ENCODE data around the gene TLK1. TPM values are rescaled to one million over a fixed set of nuclear protein-coding genes. Genes with fewer than 3 reads are reported as not detected.

TLK1 gene
- total and polyA plus RNA-seq, 10 of the 15 experiments (the other 5 are each of a cell fraction or from before 2014, with no cell fraction given), result 25.1 to 126 (median 57.3) TPM

GRCh38 chr2:171042253-171042969 lies 118.3 kb downstream of the TLK1 start (continued):
- no peak for TF ChIP-seq CUX1 (IDR thresholded peaks at IDR 0.05; ENCODE audit: insufficient replicate concordance, low read depth, low read length)
- TF ChIP-seq CHD4 (IDR thresholded peaks at IDR 0.05), result no peak
- no peak for TF ChIP-seq MYC (IDR thresholded peaks at IDR 0.05; ENCODE audit: insufficient read depth, insufficient read length, insufficient replicate concordance, low read length, severe bottlenecking)
- no peak for TF ChIP-seq HDGF (IDR thresholded peaks at IDR 0.05)
- TF ChIP-seq TCF7 (IDR thresholded peaks at IDR 0.05; ENCODE audit: borderline replicate concordance), result no peak
- TF ChIP-seq ATF3 (IDR thresholded peaks at IDR 0.05; ENCODE audit: borderline replicate concordance, extremely low read depth, low read depth, low read length), result no peak
- no peak for TF ChIP-seq MEF2A (IDR thresholded peaks at IDR 0.05; ENCODE audit: insufficient read depth, low read depth, low read length)
